Measurements from ENCODE around the gene ZNF410. TPM values are rescaled to one million over a fixed set of nuclear protein-coding genes. Genes with fewer than 3 reads are reported as not detected.

Gene ZNF410
- total RNA-seq, 1 experiment from 2014 or later, result 69.4 TPM

DNA sequence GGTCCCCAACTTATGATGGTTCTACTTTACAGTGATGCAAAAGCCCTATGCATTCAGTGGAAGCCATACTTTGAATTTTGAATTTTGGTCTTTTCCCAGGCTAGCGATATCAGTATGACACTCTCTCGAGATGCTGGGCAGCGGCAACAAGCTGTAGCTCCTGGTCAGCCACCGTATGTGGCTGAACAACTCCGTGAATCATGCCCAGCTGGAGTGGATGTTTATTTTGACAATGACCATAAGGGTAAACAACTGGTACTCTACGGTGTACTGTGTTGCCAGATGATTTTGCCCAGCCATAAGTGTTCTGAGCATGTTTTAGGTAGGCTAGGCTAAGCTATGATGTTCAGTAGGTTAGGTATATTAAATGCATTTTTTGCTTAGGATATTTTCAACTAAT is 8.2 kb upstream of the ZNF410 start:
- TF ChIP-seq, protein P1, sequence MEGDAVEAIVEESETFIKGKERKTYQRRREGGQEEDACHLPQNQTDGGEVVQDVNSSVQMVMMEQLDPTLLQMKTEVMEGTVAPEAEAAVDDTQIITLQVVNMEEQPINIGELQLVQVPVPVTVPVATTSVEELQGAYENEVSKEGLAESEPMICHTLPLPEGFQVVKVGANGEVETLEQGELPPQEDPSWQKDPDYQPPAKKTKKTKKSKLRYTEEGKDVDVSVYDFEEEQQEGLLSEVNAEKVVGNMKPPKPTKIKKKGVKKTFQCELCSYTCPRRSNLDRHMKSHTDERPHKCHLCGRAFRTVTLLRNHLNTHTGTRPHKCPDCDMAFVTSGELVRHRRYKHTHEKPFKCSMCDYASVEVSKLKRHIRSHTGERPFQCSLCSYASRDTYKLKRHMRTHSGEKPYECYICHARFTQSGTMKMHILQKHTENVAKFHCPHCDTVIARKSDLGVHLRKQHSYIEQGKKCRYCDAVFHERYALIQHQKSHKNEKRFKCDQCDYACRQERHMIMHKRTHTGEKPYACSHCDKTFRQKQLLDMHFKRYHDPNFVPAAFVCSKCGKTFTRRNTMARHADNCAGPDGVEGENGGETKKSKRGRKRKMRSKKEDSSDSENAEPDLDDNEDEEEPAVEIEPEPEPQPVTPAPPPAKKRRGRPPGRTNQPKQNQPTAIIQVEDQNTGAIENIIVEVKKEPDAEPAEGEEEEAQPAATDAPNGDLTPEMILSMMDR (conservative IDR thresholded peaks at IDR 0.05; ENCODE audit: low read depth, low read length), result no peak
- TF ChIP-seq EZH2 (IDR thresholded peaks at IDR 0.05; ENCODE audit: borderline replicate concordance, low read depth, low read length, poor library complexity, severe bottlenecking), result no peak
- Histone ChIP-seq H3K9me3 (ENCODE audit: low read depth, low read length, poor library complexity, severe bottlenecking) (no peaks in the 10 kb centered on the region), H3K36me3 (ENCODE audit: insufficient read depth, low read length, poor library complexity, severe bottlenecking) (no peaks in the 10 kb centered on the region), H3K4me3 (ENCODE audit: low read depth, low read length, poor library complexity, severe bottlenecking) (no peak overlapping the region), H3K27ac (ENCODE audit: low read depth, low read length, poor library complexity, severe bottlenecking) (no peak overlapping the region), H3K4me1 (ENCODE audit: insufficient read depth, low read length, poor library complexity, severe bottlenecking) (no peaks in the 10 kb centered on the region), H3K27me3 (replicated peaks; ENCODE audit: insufficient read depth, low read depth, low read length, poor library complexity) (no peaks in the 10 kb centered on the region)
- ChIA-PET CTCF (interaction anchor here (0.6 kb wide), 1 partner anchor 191 kb away, joined by 4 read pairs; no protein-coding TSS in a partner anchor), POLR2A (ENCODE audit: low non-redundant PET) (interaction anchor here (0.6 kb wide), 1 partner anchor 1384 kb away, joined by 3 read pairs; no protein-coding TSS in a partner anchor)
- intact Hi-C loops (cut with micrococcal nuclease; ENCODE audit: unreplicated experiment), result no loop called here
- BruUV-seq (replicated peaks), result no TSS peak
- no peak for DNase-seq (ENCODE audit: low spot score)

DNA sequence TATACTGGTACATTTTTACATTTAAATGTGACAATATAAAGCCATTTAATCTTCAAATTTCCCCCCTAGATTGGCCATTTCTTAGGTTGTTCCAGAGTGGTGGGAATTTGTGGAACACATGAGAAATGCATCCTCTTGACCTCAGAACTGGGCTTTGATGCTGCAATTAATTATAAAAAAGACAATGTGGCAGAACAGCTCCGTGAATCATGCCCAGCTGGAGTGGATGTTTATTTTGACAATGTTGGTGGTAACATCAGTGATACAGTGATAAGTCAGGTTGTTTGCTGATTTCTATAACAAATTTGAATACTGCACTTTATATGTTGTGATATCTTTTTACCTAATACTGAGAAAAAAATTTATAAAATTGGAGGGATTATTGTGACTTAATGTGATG is 7.6 kb upstream of the ZNF410 start:
- Histone ChIP-seq H3K4me3 (ENCODE audit: low read depth, low read length, poor library complexity, severe bottlenecking) (no peak overlapping the region), H3K4me1 (ENCODE audit: insufficient read depth, low read length, poor library complexity, severe bottlenecking) (no peaks in the 10 kb centered on the region), H3K27me3 (replicated peaks; ENCODE audit: insufficient read depth, low read depth, low read length, poor library complexity) (no peaks in the 10 kb centered on the region), H3K27ac (ENCODE audit: low read depth, low read length, poor library complexity, severe bottlenecking) (no peak overlapping the region), H3K9me3 (ENCODE audit: low read depth, low read length, poor library complexity, severe bottlenecking) (no peaks in the 10 kb centered on the region), H3K36me3 (ENCODE audit: insufficient read depth, low read length, poor library complexity, severe bottlenecking) (no peaks in the 10 kb centered on the region)
- BruUV-seq (replicated peaks), result no TSS peak
- ChIA-PET POLR2A (ENCODE audit: low non-redundant PET) (no interaction called here), CTCF (interaction anchor here (0.6 kb wide), 1 partner anchor 190 kb away, joined by 4 read pairs; no protein-coding TSS in a partner anchor)
- intact Hi-C loops (cut with micrococcal nuclease; ENCODE audit: unreplicated experiment), result no loop called here
- TF ChIP-seq EZH2 (IDR thresholded peaks at IDR 0.05; ENCODE audit: borderline replicate concordance, low read depth, low read length, poor library complexity, severe bottlenecking), result no peak
- TF ChIP-seq, protein P1 (conservative IDR thresholded peaks at IDR 0.05; ENCODE audit: low read depth, low read length), result no peak
- no peak for DNase-seq (ENCODE audit: low spot score)

DNA sequence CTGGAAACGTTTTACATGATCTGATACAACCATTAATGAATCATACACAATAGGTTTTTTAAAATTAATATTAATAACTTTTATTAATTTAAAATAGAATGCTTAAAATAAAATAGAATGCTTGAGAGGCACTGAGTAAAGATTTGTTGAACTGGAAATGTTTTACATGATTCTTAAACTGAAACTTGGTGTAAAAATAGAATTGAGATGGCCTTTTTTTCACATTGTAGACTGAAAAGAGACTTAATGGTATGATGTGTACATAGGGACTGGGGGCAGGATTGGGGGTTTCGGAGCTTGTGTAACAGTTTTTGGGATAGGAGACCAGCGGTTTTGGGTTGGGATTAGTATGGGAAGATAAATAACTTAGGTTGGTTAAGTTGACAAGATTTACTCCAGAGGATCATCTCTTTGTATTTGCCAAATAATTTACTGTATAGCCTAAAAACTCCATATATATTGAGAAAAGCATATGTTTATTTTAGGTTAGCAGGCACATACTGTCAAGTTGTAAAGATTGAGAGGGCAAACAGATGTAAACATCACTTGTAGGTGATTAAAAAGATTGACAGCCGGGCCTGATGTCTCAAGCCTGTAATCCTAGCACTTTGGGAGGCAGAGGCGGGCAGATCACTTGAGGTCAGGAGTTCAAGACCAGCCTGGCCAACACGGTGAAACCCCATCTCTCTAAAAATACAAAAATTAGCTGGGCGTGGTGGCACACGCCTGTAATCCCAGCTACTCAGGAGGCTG is 2.0 kb upstream of the ZNF410 start:
- intact Hi-C loops (cut with micrococcal nuclease; ENCODE audit: unreplicated experiment), result no loop called here
- Histone ChIP-seq H3K9me3 (ENCODE audit: low read depth, low read length, poor library complexity, severe bottlenecking) (no peaks in the 10 kb centered on the region), H3K36me3 (ENCODE audit: insufficient read depth, low read length, poor library complexity, severe bottlenecking) (no peaks in the 10 kb centered on the region), H3K4me1 (ENCODE audit: insufficient read depth, low read length, poor library complexity, severe bottlenecking) (peaks cover 6% of the 10 kb centered on the region), H3K27me3 (replicated peaks; ENCODE audit: insufficient read depth, low read depth, low read length, poor library complexity) (no peaks in the 10 kb centered on the region), H3K4me3 (ENCODE audit: low read depth, low read length, poor library complexity, severe bottlenecking) (no peak overlapping the region), H3K27ac (ENCODE audit: low read depth, low read length, poor library complexity, severe bottlenecking) (no peak overlapping the region)
- DNase-seq (ENCODE audit: low spot score), result no peak
- BruUV-seq (replicated peaks), result no TSS peak
- CTCF ChIA-PET, result no interaction called here
- POLR2A ChIA-PET (ENCODE audit: low non-redundant PET), result no interaction called here
- TF ChIP-seq, protein P1 (conservative IDR thresholded peaks at IDR 0.05; ENCODE audit: low read depth, low read length), result no peak
- no peak for TF ChIP-seq EZH2 (IDR thresholded peaks at IDR 0.05; ENCODE audit: borderline replicate concordance, low read depth, low read length, poor library complexity, severe bottlenecking)

Measured in A673 (cell line).